Activated CD4-positive, CD25-positive, alpha-beta regulatory T cell treated with anti-CD3 and anti-CD28 coated beads, Interleukin-2, amount 50 U/mL, for 16 hours (primary cell): ENCODE data around the gene JAKMIP3.
A peak's percentile ranks its signal among the peaks of the same experiment; 100 is the strongest.

Experiments
- DNase-seq: peaks from one replicate; pipeline ENCODE4 v3.0.0-alpha.2; 2020; ENCODE audit warnings: low read depth, low spot score

JAKMIP3 gene

DNA sequence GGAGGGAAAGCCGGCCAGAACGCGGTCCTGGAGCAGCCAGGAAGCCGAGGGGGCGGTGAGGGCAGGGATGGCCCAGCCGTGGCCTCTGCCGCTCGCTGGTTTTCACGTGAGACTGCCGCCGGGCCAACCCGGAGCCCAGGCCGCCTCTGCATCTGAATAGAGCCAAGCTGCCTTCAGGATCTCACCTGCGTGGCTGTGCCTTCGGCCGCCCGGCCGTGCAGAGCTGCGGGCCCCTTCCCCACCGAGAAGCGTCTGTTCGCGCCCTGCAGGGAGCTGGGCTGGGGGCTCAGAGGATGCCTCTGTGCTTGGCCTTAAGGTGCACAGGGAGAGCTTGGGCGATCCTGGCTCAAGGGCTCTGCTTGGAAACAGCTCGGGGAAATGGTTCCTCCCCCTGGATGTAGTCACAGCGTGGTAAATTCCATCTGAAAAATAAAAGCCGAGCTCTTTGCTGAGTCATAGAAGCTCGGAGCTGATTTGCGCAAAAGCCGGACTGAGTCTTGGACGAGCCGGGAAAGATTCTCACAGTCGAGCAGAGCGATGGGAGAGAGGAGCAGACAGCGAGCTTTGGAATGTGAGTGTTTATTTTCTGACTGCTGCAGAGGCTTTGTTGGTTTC is at the start of gene JAKMIP3:
Gene JAKMIP3, plus strand, starts transcription at position 456 of the 615 bp plus-strand sequence. CDS start 38,863 bp downstream, outside the sequence.
- no peak for DNase-seq

DNA sequence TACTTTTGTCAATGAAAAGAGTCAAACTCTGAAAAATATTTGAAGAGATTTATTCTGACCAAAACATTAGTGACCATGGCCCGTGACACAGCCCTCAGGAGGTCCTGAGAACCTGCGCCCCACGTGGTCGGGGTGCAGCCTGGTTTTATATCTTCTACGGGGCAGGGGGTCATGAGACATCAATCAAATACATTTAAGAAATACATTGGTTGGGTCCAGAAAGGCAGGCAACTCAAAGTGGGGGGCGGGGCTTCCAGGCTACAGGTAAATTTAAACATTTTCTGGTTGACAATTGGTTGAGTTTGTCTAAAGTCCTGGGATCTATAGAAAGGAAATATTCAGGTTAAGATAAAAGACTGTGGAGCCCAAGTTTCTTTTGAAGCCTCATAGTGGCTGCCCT is 49.2 kb upstream of the JAKMIP3 start:
- no peak for DNase-seq

GRCh38 chr10:132018446-132018845 is 47.3 kb upstream of the JAKMIP3 start:
- DNase-seq: no peak

GRCh38 chr10:132019366-132019765 is 46.4 kb upstream of the JAKMIP3 start:
- DNase-seq: no peak

- no peak for DNase-seq
Measured at GRCh38 chr10:132020456-132020855, 45.3 kb upstream of the JAKMIP3 start.

DNA sequence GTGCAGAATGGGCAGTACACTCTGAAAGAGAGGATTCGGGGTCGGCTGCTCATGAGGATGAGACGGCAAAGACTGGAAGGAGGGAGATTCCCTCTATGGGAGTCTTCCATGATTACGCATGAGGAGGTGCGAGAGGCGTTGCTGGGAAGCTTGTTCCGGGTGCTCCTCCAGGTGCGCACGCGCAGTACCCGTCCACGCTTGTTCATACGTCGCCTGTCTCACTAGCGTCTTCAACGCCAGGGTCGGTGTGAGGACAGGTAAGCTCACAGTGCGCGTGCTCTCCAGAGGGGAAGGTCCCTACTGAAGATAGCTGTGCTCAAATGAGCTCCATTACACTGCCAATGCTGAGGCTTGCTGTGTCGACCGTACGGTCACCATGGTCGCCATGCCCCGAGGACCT is 44.7 kb upstream of the JAKMIP3 start:
- no peak for DNase-seq

GRCh38 chr10:132021504-132022143 is 44.1 kb upstream of the JAKMIP3 start:
- no peak for DNase-seq

DNA sequence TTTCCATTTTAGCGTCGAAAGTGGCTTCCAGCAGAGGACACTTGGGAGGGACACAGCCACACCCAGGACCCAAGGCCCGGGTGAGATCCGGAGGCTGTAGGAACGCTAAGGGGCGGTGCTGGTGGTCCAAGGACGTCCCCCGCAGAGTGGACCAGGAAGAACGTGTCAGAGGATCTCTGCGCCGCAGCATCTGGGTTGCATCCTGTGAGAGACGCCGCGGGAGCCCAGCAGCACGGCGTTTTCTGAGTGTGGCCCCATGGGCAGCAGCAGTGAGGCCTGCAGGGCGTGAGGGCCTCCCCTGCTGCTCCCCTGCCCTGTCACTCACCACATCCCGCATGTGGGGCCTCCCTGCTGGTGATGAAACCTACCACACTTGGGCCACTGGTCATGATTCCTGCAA is 43.5 kb upstream of the JAKMIP3 start:
- no peak for DNase-seq

DNA sequence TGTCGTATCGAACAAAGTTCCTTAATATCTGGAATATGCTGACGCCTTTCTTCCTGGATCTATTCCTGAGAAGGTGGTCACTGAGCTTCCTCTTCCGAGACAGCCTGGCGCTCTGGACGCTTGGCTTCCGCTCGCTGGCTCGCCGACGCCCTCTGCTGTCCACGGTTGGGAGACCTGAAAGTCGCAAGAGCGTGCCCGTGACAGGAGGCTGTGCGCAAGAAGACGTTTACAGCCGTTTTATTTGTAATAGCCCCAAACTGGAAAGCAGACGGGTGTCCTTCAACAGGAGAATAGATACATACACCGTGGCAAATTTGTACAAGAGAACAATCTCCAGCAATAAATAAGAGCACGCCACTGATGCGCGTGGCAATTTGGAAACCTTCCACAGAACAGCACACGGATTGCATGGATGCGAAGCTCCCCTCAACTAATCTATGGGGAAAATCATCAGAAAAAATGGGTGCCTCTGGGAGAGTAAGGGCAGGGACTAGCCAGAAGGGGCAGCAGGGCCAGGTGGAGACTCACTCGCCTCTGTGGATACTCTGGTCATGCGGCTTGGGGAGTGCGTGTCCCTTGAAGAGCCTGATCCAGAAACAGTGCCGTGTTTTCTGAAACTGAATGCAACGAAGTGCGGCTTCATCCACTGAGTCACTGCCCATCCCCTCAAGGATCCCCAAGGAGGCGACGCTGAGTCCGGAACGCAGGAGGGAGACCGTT is 42.5 kb upstream of the JAKMIP3 start:
- peak; percentile 44 for DNase-seq

- DNase-seq: no peak
Measured at GRCh38 chr10:132027423-132027983, 38.2 kb upstream of the JAKMIP3 start.

GRCh38 chr10:132028706-132029105 is 37.0 kb upstream of the JAKMIP3 start:
- DNase-seq: no peak

- DNase-seq: no peak
Measured at GRCh38 chr10:132030898-132031463, 34.8 kb upstream of the JAKMIP3 start.

DNA sequence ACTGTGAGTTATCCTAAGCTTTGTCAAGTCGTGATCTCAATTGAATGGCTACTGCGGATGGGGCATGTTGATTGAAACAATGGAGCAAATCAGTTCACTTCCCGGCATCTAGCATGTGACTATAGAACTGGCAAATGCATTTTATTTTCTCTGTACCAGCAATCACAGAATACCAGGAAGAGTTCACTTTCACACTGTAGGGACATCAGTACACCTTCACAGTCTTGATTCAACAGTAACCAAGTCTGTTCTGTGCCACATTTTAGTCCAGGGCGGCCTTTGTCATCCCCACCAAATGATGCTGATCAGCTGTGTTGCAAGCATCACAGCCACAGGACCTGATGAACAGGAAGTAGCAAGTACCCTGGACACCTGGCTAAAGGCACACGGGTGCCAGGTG is 32.1 kb upstream of the JAKMIP3 start:
- DNase-seq: no peak

- no peak for DNase-seq
Measured at GRCh38 chr10:132035476-132035875, 30.3 kb upstream of the JAKMIP3 start.

DNA sequence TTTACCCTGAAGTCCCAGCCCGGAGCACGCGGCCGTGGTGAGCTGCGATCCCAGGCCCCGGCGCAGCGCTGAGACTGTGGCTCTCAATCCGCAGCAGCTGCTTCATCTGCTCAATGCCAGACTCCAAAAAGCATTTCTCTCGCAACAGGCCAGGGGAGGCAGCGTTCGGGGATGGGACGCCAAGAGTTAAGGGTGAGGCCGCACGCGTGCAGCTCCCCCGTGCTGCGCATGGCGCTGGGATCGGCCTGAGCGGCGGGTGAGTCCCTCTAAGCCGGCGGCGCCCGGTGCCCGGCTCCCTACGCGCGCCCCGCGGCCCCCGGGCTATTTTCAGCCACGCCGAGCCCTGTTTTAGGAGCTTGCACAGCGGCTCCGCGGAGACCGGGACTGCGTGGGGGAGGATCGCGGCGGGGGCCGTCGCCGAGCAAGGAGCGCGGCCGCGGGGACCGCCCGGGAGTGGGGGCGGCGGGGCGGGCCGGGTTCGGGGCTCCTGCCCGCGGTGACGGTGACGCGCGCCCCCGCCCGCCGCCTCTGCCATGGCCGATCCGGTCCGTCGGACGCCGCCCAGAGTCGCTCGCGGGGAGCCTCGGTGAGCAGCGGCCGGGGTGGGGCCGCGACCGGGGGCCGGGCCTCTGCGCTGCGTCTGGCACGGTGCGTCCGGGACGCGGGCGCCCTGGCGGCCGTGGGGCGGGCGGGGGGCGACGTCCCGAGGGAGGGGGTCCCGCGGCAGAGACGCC is 29.4 kb upstream of the JAKMIP3 start:
- DNase-seq: no peak

DNA sequence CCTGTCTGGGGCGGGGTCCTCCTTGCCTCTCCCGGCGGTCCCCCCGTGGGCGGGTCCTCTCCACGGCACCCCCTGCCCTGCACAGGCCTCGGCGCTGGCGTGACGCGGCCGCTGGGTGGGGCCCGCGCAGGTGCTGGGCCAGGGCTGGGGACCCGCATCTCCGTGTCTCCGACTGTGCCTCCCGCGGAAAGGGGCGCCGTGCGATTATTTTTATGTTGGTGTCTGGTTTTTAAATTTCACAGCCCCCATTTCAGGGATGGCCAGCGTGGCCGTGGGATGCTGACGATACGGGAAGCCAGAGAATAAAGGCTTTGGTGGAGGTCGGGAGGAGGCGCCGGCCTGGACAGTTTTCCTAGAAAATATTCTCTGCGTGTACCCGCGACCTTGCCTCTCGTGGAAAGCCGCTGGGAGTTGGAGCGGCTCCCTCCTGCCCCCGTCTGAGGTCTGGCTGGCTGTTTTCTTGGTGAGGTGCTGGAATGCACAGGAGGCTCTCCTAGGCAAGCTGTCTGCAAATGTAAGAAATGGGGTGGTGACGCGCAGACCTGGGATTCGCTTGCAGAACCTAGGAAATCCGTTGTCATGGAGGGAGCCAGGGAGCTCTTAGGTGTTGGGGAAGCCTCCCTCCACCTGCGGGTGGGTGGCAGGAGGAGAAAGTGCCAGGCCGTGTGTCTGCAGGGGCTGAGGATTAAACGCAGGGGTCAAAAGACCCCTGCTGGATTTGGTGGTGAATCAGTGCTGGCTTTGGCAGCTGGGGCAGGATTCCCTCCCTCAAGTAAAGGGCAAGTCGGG is 28.7 kb upstream of the JAKMIP3 start:
- DNase-seq: no peak

DNA sequence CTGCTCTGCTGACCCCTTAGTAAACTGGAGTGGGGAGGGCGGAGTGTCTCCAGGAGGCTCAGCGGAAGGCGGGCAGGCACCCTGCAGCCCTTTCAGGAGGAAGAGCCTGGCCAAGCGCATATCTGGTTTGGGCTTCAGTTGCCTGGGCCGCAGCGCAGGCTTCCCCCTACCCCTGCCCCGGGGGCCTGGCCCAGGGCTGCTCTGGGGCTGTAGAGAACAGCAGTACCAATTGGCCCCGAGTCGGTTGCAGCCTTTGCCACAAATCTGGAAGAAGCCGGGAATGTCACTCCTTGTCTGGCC is 28.1 kb upstream of the JAKMIP3 start:
- no peak for DNase-seq

DNA sequence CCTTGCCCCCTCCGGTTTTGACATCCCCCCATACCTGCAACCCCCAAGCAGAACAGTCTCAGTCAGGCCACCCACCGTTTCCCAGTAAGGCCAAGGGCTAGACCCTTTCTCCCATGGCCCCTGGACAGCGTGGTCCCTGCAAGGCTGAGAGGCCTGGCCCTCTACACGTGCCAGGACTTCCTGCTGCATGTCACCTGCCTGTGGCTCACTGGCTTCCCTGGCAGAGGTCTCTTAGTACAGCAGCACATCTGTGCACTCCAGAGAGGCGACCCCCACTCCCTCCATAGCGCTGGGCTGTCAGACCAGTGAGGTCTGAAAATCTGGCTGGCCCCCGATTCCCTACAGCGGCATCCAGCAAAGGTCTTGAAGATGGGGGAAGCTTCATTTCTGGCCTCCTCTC is 26.4 kb upstream of the JAKMIP3 start:
- DNase-seq: no peak

- no peak for DNase-seq
Measured at GRCh38 chr10:132040046-132040445, 25.7 kb upstream of the JAKMIP3 start.

- DNase-seq: no peak
Measured at GRCh38 chr10:132041340-132041739, 24.4 kb upstream of the JAKMIP3 start.
